Endometrial microvascular endothelial cells (primary cell): ENCODE measurements around the gene JMJD1C. TPM values are rescaled to one million over a fixed set of nuclear protein-coding genes. Genes with fewer than 3 reads are reported as not detected.

Source experiments
- in situ Hi-C: cut with HindIII; loops from 2 replicates; pipeline ENCODE4 v1.10.0; 2017; ENCODE audit warnings: low sequenced_read_pairs, low pct_unique_long_range_greater_than_20kb; ENCODE audit errors: inconsistent ontology term
- total RNA-seq: library from RNA; depleted of rRNA; stranded (reverse); fragments of >200 nt; gene quantifications from one replicate; pipeline ENCODE4 v1.2.3, GENCODE V29; 2015; ENCODE audit errors: inconsistent ontology term

Gene JMJD1C
- total RNA-seq, 1 donor from 2014 or later, result 82.5 TPM

- in situ Hi-C loops, result no loop called here
These were observed 325.7 kb downstream of the JMJD1C start for GRCh38 chr10:63140077-63140476.

GRCh38 chr10:63137306-63137705, 328.5 kb downstream of the JMJD1C start:
- in situ Hi-C loops, result no loop called here

- in situ Hi-C loops, result no loop called here
These were observed 331.8 kb downstream of the JMJD1C start for GRCh38 chr10:63133821-63134557.

- in situ Hi-C loops, result no loop called here
These were observed 332.5 kb downstream of the JMJD1C start, which contains the start of gene NRBF2 for GRCh38 chr10:63133056-63133820. Gene NRBF2, plus strand, starts transcription at chr10:63133328. Its CDS starts 143 bp downstream, at chr10:63133471.

GRCh38 chr10:63132651-63133055, 333.1 kb downstream of the JMJD1C start:
- in situ Hi-C loops, result no loop called here

GRCh38 chr10:63129888-63130287, 335.9 kb downstream of the JMJD1C start:
- in situ Hi-C loops, result no loop called here

- in situ Hi-C loops, result no loop called here
These were observed 337.3 kb downstream of the JMJD1C start for GRCh38 chr10:63128443-63128842.

- in situ Hi-C loops, result no loop called here
These were observed 340.3 kb downstream of the JMJD1C start for GRCh38 chr10:63125459-63125858.

- in situ Hi-C loops, result no loop called here
These were observed 341.9 kb downstream of the JMJD1C start for GRCh38 chr10:63123727-63124362.

GRCh38 chr10:63120554-63120953, 345.2 kb downstream of the JMJD1C start:
- in situ Hi-C loops, result no loop called here

- in situ Hi-C loops, result no loop called here
These were observed 346.7 kb downstream of the JMJD1C start for GRCh38 chr10:63119041-63119440.

Other genes with a start within 250 kb of the JMJD1C start
- gene REEP3, start 55.4 kb upstream of the JMJD1C start, total RNA-seq, result 55.1 TPM